ENCODE measurements around the gene HIVEP2.

DNA sequence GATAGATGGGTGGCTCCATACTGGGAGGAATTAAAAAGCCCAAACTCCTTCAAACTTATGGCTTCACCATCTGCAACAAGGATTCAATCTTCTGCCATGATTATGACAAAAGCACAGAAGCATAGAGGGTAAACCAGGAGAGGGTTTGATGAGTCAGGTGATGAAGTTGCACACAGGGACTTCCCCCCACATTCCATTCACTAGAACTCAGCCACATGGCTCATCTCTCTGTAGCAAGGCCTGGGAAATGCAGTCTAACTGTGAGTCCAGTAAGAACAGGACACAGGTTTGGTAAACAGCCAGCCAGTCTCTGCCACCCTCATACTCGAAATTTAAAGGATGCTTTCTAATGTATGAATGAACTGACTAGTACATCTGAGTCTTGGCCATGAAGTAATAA lies 142.9 kb downstream of the HIVEP2 start:
- TF ChIP-seq CTCF (IDR thresholded peaks at IDR 0.05; ENCODE audit: insufficient read depth, low read length) (no peak), POLR2AphosphoS5 (IDR thresholded peaks at IDR 0.05; ENCODE audit: low read depth) (no peak), GABPA (IDR thresholded peaks at IDR 0.05; ENCODE audit: low read depth) (no peak), REST (IDR thresholded peaks at IDR 0.05; ENCODE audit: insufficient replicate concordance, low read depth) (no peak)

Data from HL-60 (cell line).